HuH-7.5 (cell line): ENCODE data around the gene LIFR.
"Not testable (repeated sequence)": the region's sequence is repeated elsewhere in the genome, so short reads cannot be mapped to it uniquely, and the experiment has no call there.

Source experiments
- DNase-seq: peaks from one replicate; pipeline ENCODE4 v3.0.0; 2011; ENCODE audit warnings: low spot score

Gene LIFR

DNA sequence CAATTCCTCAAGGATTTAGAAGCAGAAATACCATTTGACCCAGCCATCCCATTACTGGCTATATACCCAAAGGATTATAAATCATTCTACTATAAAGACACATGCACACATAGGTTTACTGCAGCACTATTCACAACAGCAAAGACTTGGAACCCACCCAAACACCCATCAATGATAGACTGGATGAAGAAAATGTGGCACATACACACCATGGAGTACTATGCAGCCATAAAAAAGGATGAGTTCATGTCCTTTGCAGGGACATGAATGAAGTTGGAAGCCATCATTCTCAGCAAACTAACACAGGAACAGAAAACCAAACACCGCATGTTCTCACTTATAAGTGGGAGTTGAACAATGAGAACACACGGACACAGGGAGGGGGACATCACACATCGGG, 39.8 kb downstream of the LIFR start:
- not testable (repeated sequence) for DNase-seq

DNA sequence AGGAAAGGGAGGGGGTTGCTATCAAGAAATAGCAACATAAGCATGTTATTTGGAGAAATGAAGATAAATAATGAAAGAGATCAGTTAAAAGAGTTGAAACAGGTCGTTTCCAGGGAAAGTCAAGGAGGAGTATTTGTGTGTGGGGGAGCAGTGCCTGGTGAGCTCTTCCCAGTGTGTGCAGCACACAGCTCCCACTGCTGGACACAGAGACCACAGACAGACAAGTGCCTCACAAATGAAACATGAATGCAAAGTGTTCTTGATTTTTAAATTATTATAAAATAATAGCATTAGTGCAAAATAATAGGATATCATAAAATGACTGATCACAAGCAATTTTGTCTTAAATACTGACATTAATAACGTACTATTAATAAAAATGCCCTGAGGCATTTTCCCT, 40.8 kb downstream of the LIFR start:
- DNase-seq: no peak

DNA sequence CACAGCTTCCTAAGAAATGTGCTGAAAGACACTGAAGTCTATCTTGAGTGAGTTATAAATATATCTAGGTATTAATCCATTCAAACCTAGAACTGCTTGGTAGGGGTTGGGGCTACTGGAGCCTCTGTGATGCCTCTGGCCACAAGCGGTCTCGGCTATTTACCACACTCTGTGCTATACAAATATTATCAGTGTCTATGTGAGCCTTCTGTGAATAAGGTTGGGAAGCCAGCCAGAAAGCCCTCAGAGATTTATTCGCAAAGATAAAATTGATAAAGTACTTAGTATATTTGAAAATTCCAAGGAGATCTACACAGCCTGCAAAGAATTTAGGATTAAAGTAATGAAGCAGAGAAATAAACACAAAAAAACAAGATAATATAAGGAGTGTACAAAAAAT, 41.4 kb downstream of the LIFR start:
- no peak for DNase-seq

DNA sequence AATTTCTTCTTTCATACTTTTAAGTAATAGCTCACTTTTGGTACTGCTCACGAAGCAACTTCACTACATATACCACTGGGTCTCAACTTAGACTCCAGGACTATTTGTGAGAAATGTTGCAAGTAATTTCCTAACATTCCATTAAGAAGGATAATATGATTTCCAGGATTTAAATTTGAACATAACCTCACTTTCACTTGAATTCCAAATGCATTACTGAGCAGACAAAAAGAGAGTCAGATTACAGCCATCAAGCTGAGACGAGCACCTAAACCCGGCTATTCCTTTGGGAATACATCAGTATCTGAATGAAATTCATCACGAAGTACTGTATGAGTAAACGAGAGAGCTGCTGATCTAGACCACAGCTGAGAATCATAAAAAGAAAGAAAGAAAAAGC, 47.3 kb downstream of the LIFR start:
- DNase-seq: no peak

DNA sequence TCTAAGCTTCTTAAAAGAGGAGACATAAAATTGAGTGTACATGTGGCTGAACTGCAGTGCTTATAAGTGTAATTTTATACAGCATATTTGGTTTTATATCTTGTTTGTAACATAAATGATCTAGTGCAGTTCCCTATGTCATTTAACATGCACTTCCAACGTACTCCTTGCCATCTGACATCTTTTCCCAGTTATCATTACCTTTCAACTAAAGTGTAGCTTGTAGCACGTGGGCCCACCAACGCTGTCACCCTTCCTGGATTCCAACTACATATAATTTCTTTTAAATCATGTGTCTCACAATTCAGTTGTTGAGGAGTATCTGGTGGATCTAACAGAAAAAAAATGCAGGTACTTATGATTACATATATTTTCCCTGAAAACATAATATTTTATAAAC, 50.1 kb downstream of the LIFR start:
- DNase-seq: no peak

DNA sequence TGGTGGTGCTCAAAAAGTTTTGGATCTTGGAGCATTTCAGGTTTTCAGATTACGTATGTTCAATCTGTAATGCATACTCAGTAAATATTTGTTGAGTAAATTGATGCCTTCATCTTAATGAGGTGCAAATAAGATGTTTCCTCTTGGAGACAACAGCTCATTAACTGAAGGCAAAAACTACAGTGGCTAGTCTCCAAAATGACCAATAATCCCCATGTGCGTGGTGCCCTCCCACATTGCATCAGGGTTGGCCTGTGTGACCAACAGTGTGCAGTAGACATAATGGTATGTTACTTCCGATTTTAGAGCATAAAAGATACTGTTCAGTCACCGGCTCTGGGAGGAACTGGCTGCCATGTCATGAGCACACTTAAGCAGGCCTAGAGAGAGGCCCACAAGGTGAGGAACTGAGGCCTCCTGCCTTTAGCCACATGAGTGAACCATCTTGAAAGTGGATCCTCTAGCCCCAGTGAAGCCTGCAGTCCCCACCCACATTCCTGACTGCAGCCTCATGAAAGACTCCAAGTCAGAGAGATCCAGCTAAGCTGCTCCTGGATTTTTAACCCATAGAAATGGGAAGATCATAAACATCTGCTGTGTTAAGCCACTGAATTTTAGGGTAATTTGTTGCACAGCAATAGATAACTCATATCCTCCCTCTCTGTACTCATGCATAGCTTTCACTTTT, 55.7 kb downstream of the LIFR start:
- DNase-seq: no peak

DNA sequence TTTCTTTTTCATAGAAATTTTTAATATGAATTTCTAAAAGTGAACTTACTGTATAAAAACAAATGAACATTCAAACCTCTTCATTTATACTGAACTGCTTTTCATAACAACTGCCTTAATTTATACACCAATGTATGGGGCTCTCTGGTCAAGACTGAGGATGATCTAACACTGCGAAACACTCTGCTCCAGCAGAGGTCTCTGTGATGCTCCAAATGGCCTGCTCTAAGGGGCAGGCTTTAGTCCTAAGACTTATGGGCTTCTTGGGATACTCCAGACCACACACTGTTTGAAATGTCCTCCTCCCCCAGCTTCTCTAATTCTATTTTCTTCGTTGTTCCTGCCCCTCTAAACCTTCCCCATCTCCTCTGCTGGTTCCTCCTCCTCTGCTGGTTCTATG, 58.5 kb downstream of the LIFR start:
- no peak for DNase-seq

DNA sequence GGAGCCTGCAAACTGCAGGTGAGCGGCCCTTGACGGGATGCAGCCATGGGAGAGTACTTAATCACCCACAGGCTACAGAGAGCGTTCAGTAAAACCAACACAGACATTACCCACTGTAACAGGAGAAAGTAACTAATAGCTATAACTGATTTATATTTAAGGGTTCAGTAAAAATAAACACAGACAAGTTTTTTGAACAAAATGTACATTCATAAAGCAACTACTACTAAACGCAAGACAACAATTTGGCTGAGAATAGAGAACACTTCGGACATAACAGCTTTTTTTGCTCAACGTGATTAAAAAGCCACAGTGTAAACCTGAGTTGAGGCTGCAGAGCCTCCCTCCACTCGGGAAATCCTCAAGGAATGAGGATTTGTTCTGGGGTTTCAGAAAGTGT, 61.7 kb downstream of the LIFR start:
- no peak for DNase-seq

DNA sequence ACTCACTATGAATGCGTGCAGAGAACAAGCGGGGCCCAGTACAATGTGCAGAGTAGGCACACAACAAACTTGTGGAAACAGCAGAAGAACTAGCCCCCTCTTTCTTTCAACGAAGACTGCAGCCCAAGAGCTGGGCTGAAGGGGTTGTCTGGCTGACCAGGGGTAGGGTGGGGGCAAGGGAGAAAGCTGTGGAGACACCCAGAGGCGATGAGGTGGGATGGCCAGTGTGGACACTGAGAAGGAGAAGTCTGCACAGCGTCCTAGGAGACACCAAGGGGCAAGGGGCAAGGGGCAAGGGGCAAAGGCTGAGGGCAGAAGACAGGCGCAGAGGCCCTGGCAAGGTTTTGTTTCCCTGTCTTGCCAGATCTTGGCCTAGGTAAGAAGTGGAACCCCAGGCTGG, 62.3 kb downstream of the LIFR start:
- no peak for DNase-seq

DNA sequence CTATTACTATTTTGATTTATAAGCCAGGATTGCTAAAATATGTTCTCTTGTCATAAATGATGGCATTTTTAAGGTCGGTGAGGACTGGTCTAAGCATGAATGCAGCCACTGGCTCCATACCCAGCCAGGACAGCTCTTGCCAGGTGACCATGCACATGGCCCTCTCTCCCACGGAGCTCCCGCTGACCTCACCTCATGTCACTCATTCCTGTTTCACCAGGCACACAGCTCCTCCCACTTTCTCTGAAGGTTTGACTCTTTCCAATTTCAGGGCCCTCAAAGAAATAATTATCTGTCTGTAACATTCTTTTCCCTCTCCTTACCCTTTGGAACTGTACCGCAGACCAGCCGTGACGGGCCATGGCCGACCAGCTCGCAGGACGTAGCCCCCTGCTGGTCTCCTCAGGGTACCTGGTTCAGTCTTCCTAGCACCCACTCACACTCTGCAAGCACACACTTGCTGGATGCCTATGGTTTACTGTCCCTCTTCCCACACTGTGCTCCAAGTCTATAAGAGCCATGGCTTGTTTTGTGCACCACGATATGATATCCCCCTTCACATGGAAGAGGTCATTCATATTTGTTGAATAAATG, 72.5 kb downstream of the LIFR start:
- no peak for DNase-seq

DNA sequence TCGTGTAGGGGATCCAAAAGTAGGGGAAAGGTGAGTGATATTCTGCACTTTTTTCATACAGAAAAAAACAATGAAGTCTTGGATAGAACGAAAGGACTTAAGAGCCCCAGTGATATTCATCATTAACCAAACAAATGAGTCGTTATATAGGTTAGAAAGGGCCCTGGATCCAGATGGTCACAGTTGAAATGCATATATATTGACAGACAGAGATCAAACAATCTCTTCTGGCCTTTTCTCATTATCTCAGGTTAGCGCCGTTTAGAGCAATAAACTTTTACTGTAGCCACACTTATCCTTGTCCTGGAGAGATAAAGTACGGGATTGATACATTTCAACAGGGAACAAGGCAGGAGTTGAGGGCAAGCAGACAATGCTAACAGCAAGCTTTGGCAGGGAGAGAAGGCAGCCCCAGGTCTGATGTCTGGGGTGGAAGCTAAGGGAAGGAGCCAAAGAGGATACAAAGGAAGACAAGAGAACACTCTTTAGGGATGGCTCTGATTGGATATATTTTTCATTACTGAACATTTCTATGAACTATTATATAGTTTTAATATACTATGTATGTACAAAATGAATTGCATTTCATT, 77.0 kb downstream of the LIFR start:
- no peak for DNase-seq

DNA sequence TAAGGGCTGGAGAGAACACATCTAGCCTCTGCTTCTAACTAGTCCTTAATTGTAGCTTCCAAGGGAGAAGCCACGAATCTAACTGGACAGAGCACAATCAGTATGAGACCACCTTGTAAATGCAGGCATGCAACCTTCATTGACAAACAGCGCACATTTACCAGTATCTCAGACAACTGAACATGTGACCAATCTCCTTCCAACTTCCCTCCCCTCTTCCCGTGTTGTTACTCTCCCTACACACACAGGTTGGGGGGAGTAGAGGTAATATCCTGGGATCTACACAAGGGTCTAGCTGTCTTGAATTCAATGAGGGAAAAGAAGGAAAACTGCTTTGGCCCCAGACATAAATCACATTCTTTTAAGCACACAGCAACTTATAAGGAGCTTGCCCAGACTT, 77.6 kb downstream of the LIFR start:
- no peak for DNase-seq

DNA sequence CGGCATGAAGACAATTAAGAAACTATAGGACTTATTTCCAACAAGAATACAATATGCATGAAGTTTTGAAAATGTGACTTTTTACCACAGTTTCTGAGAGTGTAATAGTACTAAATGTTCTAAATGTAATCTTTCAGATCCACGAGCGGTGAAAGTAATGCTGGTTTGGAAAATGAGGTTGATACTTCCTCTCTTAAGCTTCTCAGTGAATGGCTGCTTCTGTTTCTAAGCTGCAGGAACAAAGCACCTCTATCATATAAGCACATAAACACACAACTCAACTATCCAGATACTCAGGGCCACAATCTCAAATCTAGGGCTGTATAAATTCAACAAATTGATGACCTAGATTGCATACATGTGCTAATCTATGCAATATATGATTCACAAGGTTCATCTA, 78.3 kb downstream of the LIFR start:
- no peak for DNase-seq

DNA sequence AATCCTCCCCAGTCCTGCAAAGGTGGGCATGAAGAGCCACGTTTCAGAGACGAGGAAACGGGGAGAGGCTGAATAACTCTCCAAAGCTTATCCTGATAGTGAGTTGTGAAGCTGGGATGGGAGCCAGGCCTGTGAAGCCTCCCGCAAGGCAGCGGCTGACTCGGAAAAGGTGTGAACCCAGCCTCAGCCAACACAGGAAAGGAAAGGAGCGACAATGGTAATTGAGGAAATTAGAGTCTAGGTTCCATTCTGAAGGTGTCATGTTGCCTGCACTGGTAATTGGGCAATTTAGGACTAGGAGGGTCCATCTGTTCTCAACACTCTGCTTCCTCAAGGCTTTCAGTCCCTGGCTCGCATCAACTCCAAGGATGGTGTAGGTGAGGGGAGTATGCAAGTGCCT, 83.4 kb downstream of the LIFR start:
- DNase-seq: no peak

DNA sequence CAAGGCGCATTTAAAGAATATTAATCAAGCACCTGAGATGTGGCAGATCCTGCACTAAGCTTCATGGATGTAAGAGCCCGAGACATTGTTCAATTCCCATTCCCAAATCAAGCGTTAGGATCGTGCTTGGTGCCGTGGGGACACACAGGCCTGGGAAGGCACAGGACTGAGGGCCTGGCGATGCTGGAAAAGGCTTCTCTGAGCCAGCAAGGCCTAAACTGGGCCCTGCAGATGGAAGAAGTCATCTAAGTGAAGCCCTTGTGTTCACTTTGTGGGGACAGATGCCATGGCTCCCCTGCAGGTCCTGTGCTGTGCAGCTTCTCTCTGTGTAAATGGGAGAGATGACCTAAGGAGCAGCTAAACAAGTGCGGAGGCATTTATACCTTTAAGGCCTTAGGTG, 83.9 kb downstream of the LIFR start:
- no peak for DNase-seq

DNA sequence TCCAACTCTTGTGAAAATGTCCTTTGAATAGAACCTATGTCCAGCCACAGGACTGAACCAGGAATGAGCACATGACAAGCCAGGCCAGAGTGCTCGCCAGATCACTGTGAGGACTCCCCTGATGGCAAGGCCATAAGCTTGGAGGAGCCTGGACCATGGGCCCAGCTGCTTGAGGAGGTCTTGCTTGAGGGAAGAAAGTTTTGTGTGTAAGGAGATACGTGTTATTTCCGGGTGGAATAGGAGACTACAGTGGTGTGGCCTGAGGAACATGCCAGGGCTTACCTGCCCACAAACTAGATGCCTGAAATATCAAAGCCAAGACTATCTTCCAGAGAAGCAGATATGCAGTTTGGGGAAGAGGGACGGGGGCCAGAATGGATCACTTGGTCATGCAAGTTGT, 84.7 kb downstream of the LIFR start:
- no peak for DNase-seq

DNA sequence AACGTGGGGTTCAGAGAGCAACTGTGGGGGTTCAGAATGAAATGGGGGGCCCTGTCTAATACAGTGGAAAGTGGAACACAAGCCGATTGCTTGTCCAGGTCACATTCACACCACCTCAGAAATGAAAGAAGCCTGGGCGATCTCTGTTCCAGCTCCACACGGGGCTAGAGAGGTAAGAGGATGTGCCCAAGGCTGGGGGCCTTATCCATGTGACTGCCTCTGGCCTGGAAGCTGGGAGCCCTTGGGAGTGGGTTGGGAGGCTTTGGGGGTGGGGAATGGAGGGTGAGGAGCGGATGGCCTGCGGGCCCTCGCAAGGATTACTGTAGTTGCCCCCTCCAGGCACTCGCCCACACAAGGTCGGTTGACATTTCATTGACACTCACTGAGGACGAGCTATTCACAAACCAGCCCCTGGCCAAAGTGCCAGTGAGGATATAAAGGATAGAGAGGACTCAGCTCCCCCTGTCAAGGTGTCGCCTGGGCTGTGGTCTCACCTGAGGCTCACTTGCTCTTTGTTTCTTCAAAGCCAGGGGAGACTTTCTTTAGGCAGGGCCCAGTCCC, 86.7 kb downstream of the LIFR start:
- DNase-seq: no peak

DNA sequence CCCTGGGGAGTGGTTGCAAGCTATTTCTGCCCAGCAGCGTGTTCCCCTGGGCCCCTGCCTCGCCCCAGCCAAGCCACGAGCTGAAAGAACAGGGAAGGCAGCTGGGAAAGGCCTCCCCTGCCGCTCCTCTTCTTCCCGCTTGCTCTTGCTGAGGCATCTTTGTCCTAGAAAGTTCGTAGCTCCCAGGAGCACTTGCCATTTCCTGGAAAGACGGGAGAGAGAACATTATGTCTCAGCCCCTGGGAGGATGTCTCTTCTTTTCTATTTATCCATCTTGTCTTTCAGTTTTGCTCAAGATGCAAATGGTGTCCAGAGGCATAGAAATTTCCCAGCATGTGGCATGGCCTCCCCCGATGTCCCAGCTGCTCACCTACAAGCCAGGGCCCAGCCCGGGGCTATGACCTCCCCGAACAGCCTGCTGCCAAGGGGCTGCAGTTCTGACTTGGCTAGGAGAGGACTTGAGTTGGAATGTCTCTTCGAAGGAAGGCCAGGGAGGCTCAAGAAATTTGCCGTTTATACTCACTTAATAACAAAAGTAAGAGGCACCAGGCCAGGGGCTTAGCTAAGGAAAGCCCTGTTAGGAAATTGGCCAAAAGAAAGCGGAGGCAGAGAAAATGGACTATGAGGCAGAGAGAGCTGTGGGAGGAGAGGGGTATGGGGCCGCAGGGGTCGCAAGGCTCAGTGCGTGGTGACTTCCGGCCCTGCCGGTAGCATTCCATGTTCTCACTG, 87.3 kb downstream of the LIFR start:
- DNase-seq: no peak

DNA sequence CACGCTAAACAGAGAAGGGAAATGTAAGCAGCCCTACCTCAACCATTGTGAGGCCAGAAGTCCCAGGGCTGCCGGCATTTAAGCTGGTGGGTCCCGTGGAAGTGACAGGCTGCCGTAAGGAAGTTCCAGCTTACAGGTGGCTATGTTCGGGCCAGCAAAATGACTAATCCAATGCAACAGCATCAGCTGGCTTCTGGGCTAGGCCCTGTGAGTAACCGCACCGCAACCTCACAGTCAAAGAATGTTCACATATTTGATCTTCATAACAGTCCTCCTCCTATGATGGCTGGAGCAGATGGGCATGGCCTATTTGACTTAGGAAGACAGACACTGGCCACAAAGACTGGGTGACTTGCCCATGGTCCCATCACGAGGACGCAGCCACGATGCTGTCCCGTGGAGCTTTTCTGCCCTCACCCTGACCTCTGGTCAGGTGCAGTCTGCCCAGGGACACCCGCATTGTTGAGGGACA, 88.2 kb downstream of the LIFR start:
- no peak for DNase-seq

DNA sequence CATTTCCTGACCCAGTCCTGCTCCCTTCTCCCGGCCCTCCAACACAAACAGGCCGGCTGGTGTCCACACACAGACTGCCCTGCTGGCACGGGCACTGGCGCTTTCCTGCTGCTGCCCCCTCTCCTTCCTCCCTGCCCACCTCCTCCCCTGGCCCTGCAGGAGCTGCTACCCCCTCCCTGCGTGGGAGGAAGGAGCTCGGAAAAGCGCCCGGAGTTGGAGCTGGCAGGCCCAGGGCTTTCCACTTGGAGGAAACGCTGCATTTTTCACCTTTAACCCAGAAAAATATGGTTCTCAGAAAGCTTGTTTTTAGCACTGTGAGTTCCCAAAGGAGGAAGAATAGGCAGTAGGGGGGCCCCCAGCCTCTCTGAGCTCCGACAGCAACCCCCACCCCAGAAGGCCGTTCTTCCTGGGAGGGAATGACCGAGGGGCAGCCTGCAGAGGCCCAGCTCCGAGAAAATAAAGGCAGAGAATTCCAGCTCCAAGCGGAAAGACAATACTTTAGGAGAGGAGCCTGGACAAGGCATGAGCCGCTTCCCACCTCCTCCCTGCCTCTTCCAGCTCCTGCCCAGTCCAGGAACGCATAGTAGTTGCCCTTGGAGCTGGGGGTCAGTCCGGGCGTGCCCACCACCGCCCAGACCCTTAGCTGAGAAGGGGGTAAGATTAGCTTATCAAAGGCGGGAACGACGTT, 88.9 kb downstream of the LIFR start:
- no peak for DNase-seq

DNA sequence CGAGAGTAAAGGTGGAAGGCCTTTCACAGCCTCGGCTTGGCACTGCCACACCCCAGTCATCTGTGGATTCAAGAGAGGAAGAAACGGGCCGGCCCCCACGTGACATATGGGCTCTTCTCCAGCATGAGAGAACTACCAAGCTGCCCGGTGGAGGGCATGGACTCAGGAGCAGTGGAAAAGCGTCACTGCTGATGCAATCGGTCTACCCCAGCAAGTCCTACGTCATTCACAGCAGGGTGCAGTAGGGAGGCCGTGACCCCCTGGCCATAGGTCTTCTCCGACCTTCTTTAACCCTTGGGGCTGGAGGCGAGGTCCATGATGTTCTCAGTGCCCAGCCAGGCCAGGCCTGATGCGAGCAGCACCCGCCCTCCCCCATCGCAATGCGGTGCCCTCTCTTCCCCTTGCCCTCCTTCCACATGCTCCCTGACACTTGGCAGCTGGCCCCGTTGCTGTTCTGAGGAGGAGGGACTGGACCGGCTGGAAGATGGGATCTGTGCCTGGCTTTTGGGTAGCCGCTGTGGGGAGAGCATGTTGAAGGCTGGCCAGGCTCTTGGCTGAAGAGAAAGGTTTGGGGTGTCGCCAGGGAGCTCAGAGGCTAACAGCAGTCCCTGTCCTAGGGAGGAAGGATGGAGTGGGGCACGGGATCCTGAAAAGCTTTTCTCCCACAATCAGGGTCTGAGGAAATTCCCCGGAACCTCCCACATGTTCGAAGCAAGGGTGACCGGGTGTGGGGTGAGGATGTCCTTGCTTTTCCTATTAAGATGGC, 89.8 kb downstream of the LIFR start:
- DNase-seq: no peak
